ENCODE measurements around the gene CCDC85A. TPM values are rescaled to one million over a fixed set of nuclear protein-coding genes. Genes with fewer than 3 reads are reported as not detected.
A peak's percentile ranks its signal among the peaks of the same experiment; 100 is the strongest.
"Not testable (repeated sequence)": the region's sequence is repeated elsewhere in the genome, so short reads cannot be mapped to it uniquely, and the experiment has no call there.

Gene CCDC85A
- total RNA-seq, 6 donors from 2014 or later: 11.6 to 41.7 (median 26.1) TPM

DNA sequence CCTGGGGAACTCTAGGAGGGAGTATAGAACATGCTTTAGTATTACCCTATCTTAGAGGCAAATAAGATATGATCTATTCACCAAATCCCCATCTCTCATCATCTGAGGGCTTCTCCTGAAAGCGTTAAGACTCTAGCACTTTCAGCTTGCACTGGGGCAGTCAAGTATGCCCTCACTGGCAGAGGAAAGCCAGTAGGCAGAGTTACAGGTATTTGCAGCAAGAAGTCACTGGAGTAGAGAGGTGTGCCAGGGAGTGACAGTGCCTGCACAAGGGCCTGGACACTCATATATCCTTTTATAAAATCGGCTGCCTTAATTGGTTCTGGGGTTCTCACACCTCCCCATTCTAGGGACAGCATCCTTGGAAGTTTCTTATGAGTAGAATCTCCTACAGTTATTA is 31.9 kb upstream of the CCDC85A start:
- Histone ChIP-seq H3K4me1 (no peaks in the 10 kb centered on the region), H3K4me3 (no peak overlapping the region), H3K9me3 (no peaks in the 10 kb centered on the region), H3K27me3 (no peaks in the 10 kb centered on the region), H3K27ac (no peak overlapping the region), H3K36me3 (no peaks in the 10 kb centered on the region)
- DNase-seq: no peak
- no peak for ATAC-seq (ENCODE audit: low FRiP score in 2 of 2)
- TF ChIP-seq EP300 (IDR thresholded peaks at IDR 0.05): no peak
- TF ChIP-seq POLR2AphosphoS5 (IDR thresholded peaks at IDR 0.05): no peak
- TF ChIP-seq POLR2A (IDR thresholded peaks at IDR 0.05): no peak
- TF ChIP-seq, protein P1, sequence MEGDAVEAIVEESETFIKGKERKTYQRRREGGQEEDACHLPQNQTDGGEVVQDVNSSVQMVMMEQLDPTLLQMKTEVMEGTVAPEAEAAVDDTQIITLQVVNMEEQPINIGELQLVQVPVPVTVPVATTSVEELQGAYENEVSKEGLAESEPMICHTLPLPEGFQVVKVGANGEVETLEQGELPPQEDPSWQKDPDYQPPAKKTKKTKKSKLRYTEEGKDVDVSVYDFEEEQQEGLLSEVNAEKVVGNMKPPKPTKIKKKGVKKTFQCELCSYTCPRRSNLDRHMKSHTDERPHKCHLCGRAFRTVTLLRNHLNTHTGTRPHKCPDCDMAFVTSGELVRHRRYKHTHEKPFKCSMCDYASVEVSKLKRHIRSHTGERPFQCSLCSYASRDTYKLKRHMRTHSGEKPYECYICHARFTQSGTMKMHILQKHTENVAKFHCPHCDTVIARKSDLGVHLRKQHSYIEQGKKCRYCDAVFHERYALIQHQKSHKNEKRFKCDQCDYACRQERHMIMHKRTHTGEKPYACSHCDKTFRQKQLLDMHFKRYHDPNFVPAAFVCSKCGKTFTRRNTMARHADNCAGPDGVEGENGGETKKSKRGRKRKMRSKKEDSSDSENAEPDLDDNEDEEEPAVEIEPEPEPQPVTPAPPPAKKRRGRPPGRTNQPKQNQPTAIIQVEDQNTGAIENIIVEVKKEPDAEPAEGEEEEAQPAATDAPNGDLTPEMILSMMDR (IDR thresholded peaks at IDR 0.05): no peak
- WGBS, 2 donors: 68 to 80% methylated on average over 2 of the region's 2 CpGs

DNA sequence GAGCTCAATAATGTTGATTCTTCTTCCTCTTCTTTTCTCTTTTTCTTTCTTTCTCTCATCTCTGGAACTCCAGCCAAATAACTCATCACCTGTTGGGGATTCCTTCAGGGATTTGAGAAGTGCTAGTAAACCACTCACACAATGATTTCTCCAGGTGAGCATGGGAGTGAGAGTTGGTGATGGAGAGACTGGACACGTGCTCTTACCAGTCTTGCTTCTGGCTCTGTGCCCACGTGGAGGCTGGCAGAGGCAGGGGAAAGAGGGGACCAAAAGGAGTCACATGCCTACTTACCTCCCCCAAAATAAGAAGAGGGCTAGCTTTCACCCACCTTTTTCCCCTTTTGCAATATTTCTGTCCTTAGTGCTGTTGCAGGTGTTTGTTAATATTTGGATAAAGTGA is 28.6 kb upstream of the CCDC85A start:
- no peak overlapping the region for H3K4me3 ChIP-seq
- H3K27me3 ChIP-seq: no peaks in the 10 kb centered on the region
- ATAC-seq (ENCODE audit: low FRiP score in 2 of 2) (no peak), DNase-seq (no peak)
- H3K9me3 ChIP-seq: no peaks in the 10 kb centered on the region
- H3K27ac ChIP-seq: no peak overlapping the region
- TF ChIP-seq POLR2A (IDR thresholded peaks at IDR 0.05) (no peak), EP300 (IDR thresholded peaks at IDR 0.05) (no peak), POLR2AphosphoS5 (IDR thresholded peaks at IDR 0.05) (no peak)
- TF ChIP-seq, protein P1 (IDR thresholded peaks at IDR 0.05): no peak
- 34 to 44% methylated on average over 2 of the region's 2 CpGs for whole genome bisulfite sequencing, 2 donors
- no peaks in the 10 kb centered on the region for H3K4me1 ChIP-seq
- no peaks in the 10 kb centered on the region for H3K36me3 ChIP-seq

DNA sequence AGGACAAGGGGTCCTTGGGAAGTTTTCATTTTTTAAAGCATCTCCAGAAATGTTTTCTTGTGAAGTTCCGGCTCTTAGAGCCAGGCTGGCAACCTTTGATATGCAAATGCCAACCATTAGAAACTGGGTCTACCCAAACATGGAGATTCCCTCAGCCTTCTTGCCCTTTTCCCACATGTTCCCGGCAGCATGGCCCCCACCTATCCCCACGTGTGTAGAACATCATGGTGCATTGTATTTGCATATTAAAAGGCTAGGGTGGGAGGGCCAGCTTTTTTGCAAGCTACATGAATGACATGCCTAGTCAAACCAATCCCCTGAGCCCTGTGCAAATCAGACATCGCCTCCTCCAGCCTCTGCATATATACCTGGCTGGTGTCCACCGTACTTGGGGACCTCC is 23.9 kb upstream of the CCDC85A start:
- DNase-seq; H3K36me3 ChIP-seq; H3K27ac ChIP-seq; H3K4me1 ChIP-seq; H3K9me3 ChIP-seq; ATAC-seq (ENCODE audit: low FRiP score in 2 of 2); H3K4me3 ChIP-seq; H3K27me3 ChIP-seq: not testable (repeated sequence)
- 64 to 65% methylated on average over 5 of the region's 5 CpGs for WGBS, 2 donors

DNA sequence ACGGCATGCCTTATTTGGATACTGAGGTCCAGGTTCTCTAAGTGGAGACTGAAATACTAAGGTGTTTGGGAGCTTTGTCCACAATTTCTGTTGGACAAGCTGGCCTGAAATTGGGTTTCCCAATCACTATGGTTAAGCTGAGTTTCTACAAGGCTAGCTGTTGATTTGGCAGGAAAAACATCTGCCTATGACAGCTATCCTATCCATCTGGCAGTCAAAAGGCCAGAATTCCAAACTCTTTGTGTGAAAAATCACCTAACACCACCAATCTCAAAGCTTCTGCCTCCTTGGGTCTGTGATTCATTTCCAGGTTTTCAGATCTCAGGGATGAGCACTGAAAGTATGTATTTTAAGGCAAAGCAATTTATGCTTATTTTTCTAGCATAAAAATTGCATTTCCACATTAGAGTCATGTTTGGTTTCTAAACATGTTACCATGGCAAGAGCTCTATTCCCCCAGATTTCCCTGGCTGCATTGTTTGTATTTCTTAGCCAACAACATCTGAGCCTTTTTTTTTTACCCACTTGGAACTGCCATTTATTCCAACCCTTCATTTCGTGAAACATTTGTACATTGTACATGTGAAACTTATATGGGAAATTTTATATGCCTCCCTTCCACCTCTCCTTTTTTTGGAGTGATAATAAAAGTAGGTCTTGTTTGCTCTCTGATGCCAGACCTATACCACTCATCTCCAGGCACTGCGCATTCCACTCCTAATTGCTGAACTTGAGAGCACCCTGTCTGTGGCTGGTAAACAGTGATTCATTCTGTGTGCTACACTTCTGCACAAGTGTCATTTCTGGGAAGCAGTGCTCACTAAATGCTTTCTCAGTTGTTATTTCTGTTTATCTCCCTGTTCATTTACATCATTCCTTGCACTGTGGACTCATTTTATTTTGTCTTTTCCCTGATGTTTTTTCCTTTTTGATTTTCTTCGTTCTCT is 15.9 kb upstream of the CCDC85A start:
- no peaks in the 10 kb centered on the region for H3K36me3 ChIP-seq
- no peaks in the 10 kb centered on the region for H3K9me3 ChIP-seq
- ATAC-seq (ENCODE audit: low FRiP score in 2 of 2): peak; percentile 53 to 66
- WGBS, 2 donors: 59 to 60% methylated on average over 4 of the region's 4 CpGs
- H3K27ac ChIP-seq: no peak overlapping the region
- DNase-seq: peak in 1 of 2 donors; percentile 56
- H3K4me1 ChIP-seq: no peaks in the 10 kb centered on the region
- H3K4me3 ChIP-seq: no peak overlapping the region
- peak in 1 of 4 donors; percentile 88 for TF ChIP-seq EP300 (IDR thresholded peaks at IDR 0.05)
- TF ChIP-seq, protein P1 (IDR thresholded peaks at IDR 0.05): no peak
- H3K27me3 ChIP-seq: no peaks in the 10 kb centered on the region

DNA sequence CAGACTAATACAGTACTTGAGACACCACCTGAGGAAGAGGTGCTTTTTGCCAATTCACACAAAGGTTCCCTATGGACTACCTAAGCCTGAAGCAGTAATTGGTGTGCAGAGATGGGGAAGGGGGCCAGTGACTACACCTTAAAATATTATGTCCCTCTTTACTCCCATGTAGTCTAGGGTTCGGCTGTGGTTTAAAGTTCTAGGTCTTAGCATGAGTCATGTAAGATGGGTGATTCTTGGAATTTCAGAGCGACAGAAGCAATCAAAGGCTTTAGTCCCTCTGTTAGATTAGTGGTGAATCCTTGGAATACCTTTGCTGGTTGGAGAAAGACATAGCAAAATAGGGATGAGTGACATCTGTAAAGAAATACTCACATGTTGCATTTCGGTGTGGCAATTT is 14.3 kb upstream of the CCDC85A start:
- no peaks in the 10 kb centered on the region for H3K4me1 ChIP-seq
- 81 to 93% methylated on average over 3 of the region's 3 CpGs for WGBS, 2 donors
- no peaks in the 10 kb centered on the region for H3K36me3 ChIP-seq
- peak overlapping the region in 1 of 4 donors; percentile 38 for H3K27ac ChIP-seq
- no peak for DNase-seq
- H3K27me3 ChIP-seq: no peaks in the 10 kb centered on the region
- ATAC-seq (ENCODE audit: low FRiP score in 2 of 2): no peak
- TF ChIP-seq EP300 (IDR thresholded peaks at IDR 0.05) (no peak), POLR2A (IDR thresholded peaks at IDR 0.05) (no peak), POLR2AphosphoS5 (IDR thresholded peaks at IDR 0.05) (no peak)
- TF ChIP-seq, protein P1 (IDR thresholded peaks at IDR 0.05): no peak
- no peak overlapping the region for H3K4me3 ChIP-seq
- no peaks in the 10 kb centered on the region for H3K9me3 ChIP-seq
